ENCODE results near the gene FTCDNL1.

GRCh38 chr2:199770716-199771115, 80.3 kb downstream of the FTCDNL1 start:
- no peak for TF ChIP-seq EZH2 (IDR thresholded peaks at IDR 0.05; ENCODE audit: borderline replicate concordance, low read depth, low read length, severe bottlenecking)
- no peak for TF ChIP-seq CTCF (IDR thresholded peaks at IDR 0.05; ENCODE audit: borderline replicate concordance, extremely low read depth, low read length, poor library complexity, severe bottlenecking)

Data from DND-41 (cell line).